IMR-90 (cell line): ENCODE measurements around the gene PRR33. TPM values are rescaled to one million over a fixed set of nuclear protein-coding genes. Genes with fewer than 3 reads are reported as not detected.

Source experiments
- ATAC-seq: fragments of 200-7000 bp; cut with Tn5 transposase; 2 replicates; pipeline ENCODE4 v1.9.1; 2020; ENCODE audit warnings: low read depth, mild to moderate bottlenecking, moderate library complexity
- BruUV-seq: library from RNA; stranded (reverse); fragments of 400-500 nt; replicated peaks from 2 replicates; lab custom pipeline; 2021; lab: Mats Ljungman, UMichigan
- CTCF ChIA-PET: fragments of 300-600 bp; formaldehyde crosslinking; extraction: SDS; loops from one replicate; lab custom pipeline; 2021; ENCODE audit warnings: antibody characterized with exemption; lab: Yijun Ruan, JAX
- POLR2A ChIA-PET: fragments of 300-600 bp; sonication (Branson Sonifier 250); formaldehyde crosslinking; loops from one replicate; lab custom pipeline; 2022; ENCODE audit warnings: antibody characterized with exemption; ENCODE audit not compliant: unreplicated experiment; lab: Charles Lee
- DNase-seq: peaks from one replicate; pipeline ENCODE4 v3.0.0; 2013
- H2AFZ ChIP-seq: replicated peaks from 2 replicates; pipeline ENCODE3; 2013; ENCODE audit warnings: low read length, mild to moderate bottlenecking; ENCODE audit not compliant: poor library complexity
- H2AK5ac ChIP-seq: 2 replicates; pipeline ENCODE4 v1.6.1; 2013; ENCODE audit warnings: low read depth, low read length, inconsistent platforms
- H2AK9ac ChIP-seq: replicated peaks from 2 replicates; pipeline ENCODE3; 2013; ENCODE audit warnings: mild to moderate bottlenecking, low read depth, low read length, moderate library complexity; ENCODE audit not compliant: poor library complexity
- H2BK120ac ChIP-seq: 2 replicates; pipeline ENCODE4 v1.6.1; 2013; ENCODE audit warnings: low read depth, low read length, inconsistent platforms
- H2BK15ac ChIP-seq: 3 replicates; pipeline ENCODE4 v1.6.1; 2013; ENCODE audit warnings: low read depth, low read length, inconsistent platforms
- H2BK20ac ChIP-seq: 2 replicates; pipeline ENCODE4 v1.6.1; 2013; ENCODE audit warnings: low read depth, mild to moderate bottlenecking, inconsistent platforms, low read length, moderate library complexity
- H2BK5ac ChIP-seq: 2 replicates; pipeline ENCODE4 v1.6.1; 2013; ENCODE audit warnings: mild to moderate bottlenecking, low read depth, low read length, inconsistent platforms; ENCODE audit not compliant: poor library complexity, severe bottlenecking
- H3K14ac ChIP-seq: replicated peaks from 2 replicates; pipeline ENCODE4 v1.6.1; 2013; ENCODE audit warnings: low read depth, low read length, inconsistent platforms
- H3K18ac ChIP-seq: 2 replicates; pipeline ENCODE4 v1.6.1; 2013; ENCODE audit warnings: low read depth, low read length, control low read depth
- H3K23ac ChIP-seq: 2 replicates; pipeline ENCODE4 v1.6.1; 2013; ENCODE audit warnings: low read depth, low read length, inconsistent platforms
- H3K27ac ChIP-seq: 2 replicates; pipeline ENCODE4 v1.5.1; 2013; ENCODE audit warnings: mild to moderate bottlenecking, control low read depth, low read length; ENCODE audit not compliant: insufficient read depth
- H3K27me3 ChIP-seq: 2 replicates; pipeline ENCODE4 v1.6.1; 2013; ENCODE audit warnings: low read length; ENCODE audit not compliant: control insufficient read depth, insufficient read depth
- H3K36me3 ChIP-seq: 2 replicates; pipeline ENCODE4 v1.6.1; 2013; ENCODE audit warnings: low read length, mixed read lengths; ENCODE audit not compliant: control insufficient read depth, insufficient read depth
- H3K4ac ChIP-seq: 2 replicates; pipeline ENCODE4 v1.6.1; 2013; ENCODE audit warnings: low read depth, low read length, inconsistent platforms
- H3K4me1 ChIP-seq: 2 replicates; pipeline ENCODE4 v1.6.1; 2013; ENCODE audit warnings: low read length, mixed read lengths; ENCODE audit not compliant: control insufficient read depth, insufficient read depth
- H3K4me2 ChIP-seq: 2 replicates; pipeline ENCODE4 v1.6.1; 2013; ENCODE audit warnings: low read depth, mild to moderate bottlenecking, control low read depth, low read length, moderate library complexity
- H3K4me3 ChIP-seq: 2 replicates; pipeline ENCODE4 v1.5.1; 2013; ENCODE audit warnings: low read depth, mild to moderate bottlenecking, control low read depth, low read length, moderate library complexity; ENCODE audit not compliant: insufficient read depth
- H3K56ac ChIP-seq: 2 replicates; pipeline ENCODE4 v1.6.1; 2013; ENCODE audit warnings: low read length, inconsistent platforms; ENCODE audit not compliant: insufficient read depth; ENCODE audit errors: extremely low read depth
- H3K79me1 ChIP-seq, 2 experiments: 2 replicates each; pipeline ENCODE4 v1.6.1; 2013; ENCODE audit warnings: low read length in 2 of 2, inconsistent platforms in 1 of 2, low read depth in 1 of 2
- H3K9ac ChIP-seq: 2 replicates; pipeline ENCODE4 v1.6.1; 2013; ENCODE audit warnings: low read depth, low read length, control low read depth
- H3K9me1 ChIP-seq: 2 replicates; pipeline ENCODE4 v1.6.1; 2013; ENCODE audit warnings: low read length, inconsistent platforms; ENCODE audit not compliant: insufficient read depth
- H3K9me3 ChIP-seq: 2 replicates; pipeline ENCODE4 v1.6.1; 2013; ENCODE audit warnings: low read length; ENCODE audit not compliant: control insufficient read depth, insufficient read depth
- H4K20me1 ChIP-seq: 2 replicates; pipeline ENCODE4 v1.6.1; 2013; ENCODE audit warnings: low read length, inconsistent platforms; ENCODE audit not compliant: insufficient read depth
- H4K5ac ChIP-seq: 2 replicates; pipeline ENCODE4 v1.6.1; 2013; ENCODE audit warnings: mild to moderate bottlenecking, low read depth, low read length, control low read depth
- H4K8ac ChIP-seq, 2 experiments: 2 replicates each; pipeline ENCODE4 v1.6.1; 2013; ENCODE audit warnings: low read depth in 2 of 2, low read length in 2 of 2, control low read depth in 1 of 2, inconsistent platforms in 1 of 2
- H4K91ac ChIP-seq: 2 replicates; pipeline ENCODE4 v1.6.1; 2013; ENCODE audit warnings: low read depth, low read length, inconsistent platforms; ENCODE audit not compliant: insufficient read depth
- FOS ChIP-seq: fragments of 150-350 bp; IDR thresholded peaks from 2 replicates; pipeline ENCODE4 v1.6.1; 2016; ENCODE audit warnings: low read depth, low read length
- MAZ ChIP-seq: IDR thresholded peaks from 2 replicates; pipeline ENCODE4 v1.6.1; 2012; ENCODE audit warnings: low read depth, mild to moderate bottlenecking, low read length, improper control_type of control experiment, moderate library complexity, borderline replicate concordance
- NFE2L2 ChIP-seq: fragments of 150-350 bp; IDR thresholded peaks from 2 replicates; pipeline ENCODE4 v1.6.1; 2016; ENCODE audit warnings: low read depth, mild to moderate bottlenecking, low read length
- SMC3 ChIP-seq: fragments of 150-350 bp; IDR thresholded peaks from 2 replicates; pipeline ENCODE4 v1.6.1; 2016; ENCODE audit warnings: low read depth, mild to moderate bottlenecking, antibody characterized with exemption, low read length, moderate library complexity
- WGBS, 2 experiments: methylation state at CpG; one replicate each; pipeline versions ENCODE4 v1.1.5 to v1.1.7; 2013; ENCODE audit warnings: missing lambda C conversion rate in 2 of 2; ENCODE audit not compliant: insufficient read length in 1 of 2; ENCODE audit errors: extremely low coverage in 2 of 2; 5-methylcytosine and 5-hydroxymethylcytosine counted together
- dilution Hi-C: fragments of 300-500 bp; cut with HindIII; formaldehyde crosslinking; loops from one replicate; pipeline ENCODE4 v1.14.3; 2018; ENCODE audit warnings: low sequenced_read_pairs; ENCODE audit not compliant: unreplicated experiment
- in situ Hi-C: fragments of 300-500 bp; cut with MboI; formaldehyde crosslinking; loops from 3 replicates; pipeline ENCODE4 v1.14.3; 2019; ENCODE audit warnings: low sequenced_read_pairs, inconsistent platforms, mixed read lengths
- intact Hi-C: fragments of 100-400 bp; cut with micrococcal nuclease; formaldehyde crosslinking; loops from 2 replicates; pipeline ENCODE4 v1.10.0; 2022
- polyA plus RNA-seq, 3 experiments: library from polyadenylated mRNA; depleted of rRNA; stranded (reverse); fragments of >200 nt; gene quantifications; 2 replicates each; pipeline ENCODE4 v1.2.3, GENCODE V29; 2012; ENCODE audit warnings: low replicate concordance in 1 of 3
- total RNA-seq: library from RNA; depleted of rRNA; stranded (reverse); fragments of >200 nt; gene quantifications from 2 replicates; pipeline ENCODE4 v1.2.3, GENCODE V29; 2012
- TF ChIP-seq, protein P1 (sequence below): fragments of 150-350 bp; IDR thresholded peaks from 2 replicates; pipeline ENCODE4 v1.6.1; 2017; ENCODE audit warnings: mild to moderate bottlenecking, antibody characterized with exemption, low read length, low read depth
- TF ChIP-seq, protein P2 (sequence below): fragments of 150-350 bp; IDR thresholded peaks from 2 replicates; pipeline ENCODE4 v1.6.1; 2016; ENCODE audit warnings: low read depth, mild to moderate bottlenecking, low read length, moderate library complexity, borderline replicate concordance

Gene PRR33
- total and polyA plus RNA-seq, 2 of the 4 experiments (the other 2 are of a cell fraction): not detected

DNA sequence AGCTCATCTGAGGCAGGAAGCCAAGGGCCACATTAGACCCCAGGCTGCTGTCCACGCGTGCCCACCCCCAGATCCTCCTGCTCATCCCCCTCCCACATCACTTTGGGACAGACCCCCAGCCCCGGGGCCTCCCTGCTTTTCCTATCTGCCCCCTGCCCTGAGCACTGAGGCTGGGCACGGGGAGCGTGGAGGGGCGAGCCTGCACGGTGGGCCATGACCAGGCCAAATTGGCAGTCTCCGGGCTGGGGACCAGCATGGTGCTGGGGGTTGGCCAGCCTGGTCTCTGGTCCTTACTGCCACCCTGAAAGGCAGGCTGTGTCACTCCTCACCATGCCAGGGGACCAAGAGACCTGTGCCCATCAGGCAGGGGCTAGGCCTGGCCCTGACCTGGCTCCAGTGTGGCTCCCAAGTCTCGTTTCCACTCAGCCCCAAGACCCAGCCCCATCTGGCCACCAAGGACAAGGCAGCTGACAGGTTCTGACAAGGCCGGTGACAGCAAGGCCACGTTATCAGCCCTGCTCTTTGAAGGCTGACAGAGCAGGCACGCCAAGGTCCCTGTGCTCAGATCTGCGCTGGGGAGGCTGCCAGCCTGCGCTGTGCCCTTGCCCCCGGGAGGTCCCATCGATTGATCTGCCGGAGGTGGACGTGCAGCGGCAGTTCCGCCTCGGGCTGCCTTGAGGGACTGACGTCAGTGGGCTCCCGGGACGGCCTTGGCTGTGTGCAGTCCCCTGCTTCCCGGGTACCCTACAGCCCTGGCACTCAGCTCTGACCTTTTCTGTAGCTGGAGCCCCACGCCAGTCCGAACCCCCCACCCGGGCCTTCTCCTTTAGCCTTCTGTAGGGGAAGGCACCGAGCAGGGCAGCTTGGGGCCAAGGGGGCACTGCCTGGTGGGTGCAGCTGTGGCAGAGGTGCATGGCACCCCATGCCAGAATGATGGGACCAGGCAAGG lies 49.3 kb downstream of the PRR33 start:
- Histone ChIP-seq H4K8ac (no peak overlapping the region), H3K4me3 (no peak overlapping the region), H4K5ac (no peak overlapping the region), H3K9me1 (no peaks in the 10 kb centered on the region), H3K36me3 (no peaks in the 10 kb centered on the region), H3K4me1 (no peaks in the 10 kb centered on the region), H3K9me3 (no peaks in the 10 kb centered on the region), H2BK20ac (no peak overlapping the region), H3K9ac (no peak overlapping the region), H3K4me2 (no peak overlapping the region), H3K14ac (no peak overlapping the region), H2AK9ac (no peak overlapping the region), H2AFZ (no peak overlapping the region), H2BK5ac (no peak overlapping the region), H3K79me1 (no peaks in the 10 kb centered on the region), H3K27me3 (peaks cover 38% of the 10 kb centered on the region), H2BK15ac (no peak overlapping the region), H3K23ac (no peak overlapping the region), H3K27ac (no peak overlapping the region), H2BK120ac (no peak overlapping the region), H2AK5ac (no peak overlapping the region), H3K18ac (no peak overlapping the region), H3K56ac (no peak overlapping the region), H4K20me1 (no peaks in the 10 kb centered on the region), H3K4ac (no peak overlapping the region), H4K91ac (no peak overlapping the region)
- 67% methylated on average over 12 of the region's 29 CpGs; no CpG with 5 or more reads in 1 of the 2 experiments for WGBS, 2 experiments
- intact Hi-C loops: no loop called here
- no peak for TF ChIP-seq FOS
- no peak for TF ChIP-seq NFE2L2
- TF ChIP-seq, protein P1, sequence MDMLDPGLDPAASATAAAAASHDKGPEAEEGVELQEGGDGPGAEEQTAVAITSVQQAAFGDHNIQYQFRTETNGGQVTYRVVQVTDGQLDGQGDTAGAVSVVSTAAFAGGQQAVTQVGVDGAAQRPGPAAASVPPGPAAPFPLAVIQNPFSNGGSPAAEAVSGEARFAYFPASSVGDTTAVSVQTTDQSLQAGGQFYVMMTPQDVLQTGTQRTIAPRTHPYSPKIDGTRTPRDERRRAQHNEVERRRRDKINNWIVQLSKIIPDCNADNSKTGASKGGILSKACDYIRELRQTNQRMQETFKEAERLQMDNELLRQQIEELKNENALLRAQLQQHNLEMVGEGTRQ: no peak
- no peak for TF ChIP-seq MAZ
- TF ChIP-seq, protein P2, sequence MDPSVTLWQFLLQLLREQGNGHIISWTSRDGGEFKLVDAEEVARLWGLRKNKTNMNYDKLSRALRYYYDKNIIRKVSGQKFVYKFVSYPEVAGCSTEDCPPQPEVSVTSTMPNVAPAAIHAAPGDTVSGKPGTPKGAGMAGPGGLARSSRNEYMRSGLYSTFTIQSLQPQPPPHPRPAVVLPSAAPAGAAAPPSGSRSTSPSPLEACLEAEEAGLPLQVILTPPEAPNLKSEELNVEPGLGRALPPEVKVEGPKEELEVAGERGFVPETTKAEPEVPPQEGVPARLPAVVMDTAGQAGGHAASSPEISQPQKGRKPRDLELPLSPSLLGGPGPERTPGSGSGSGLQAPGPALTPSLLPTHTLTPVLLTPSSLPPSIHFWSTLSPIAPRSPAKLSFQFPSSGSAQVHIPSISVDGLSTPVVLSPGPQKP: no peak
- TF ChIP-seq SMC3: no peak
- in situ Hi-C loops: no loop called here
- dilution Hi-C loops: no loop called here
- BruUV-seq: no TSS peak
- ChIA-PET POLR2A (no interaction called here), CTCF (interaction anchor here (0.6 kb wide), 1 partner anchor 34 kb away, joined by 3 read pairs; no protein-coding TSS in a partner anchor)
- DNase-seq (no peak), ATAC-seq (no peak)
